OCI-LY7 (cell line): ENCODE results near the gene SPDYE3. TPM values are rescaled to one million over a fixed set of nuclear protein-coding genes. Genes with fewer than 3 reads are reported as not detected.
"Not testable (repeated sequence)": the region's sequence is repeated elsewhere in the genome, so short reads cannot be mapped to it uniquely, and the experiment has no call there.

ENCODE experiments used
- BruUV-seq: library from RNA; stranded (reverse); fragments of 400-500 nt; replicated peaks from 2 replicates; lab custom pipeline; 2021; lab: Mats Ljungman, UMichigan
- CTCF ChIA-PET: fragments of 300-600 bp; sonication (Branson Sonifier 250); formaldehyde crosslinking; loops from one replicate; lab custom pipeline; 2022; ENCODE audit warnings: antibody characterized with exemption; ENCODE audit not compliant: unreplicated experiment; lab: Charles Lee
- POLR2A ChIA-PET: fragments of 300-600 bp; sonication (Branson Sonifier 250); formaldehyde crosslinking; loops from one replicate; lab custom pipeline; 2022; ENCODE audit warnings: antibody characterized with exemption; lab: Charles Lee
- DNase-seq: peaks from one replicate; pipeline ENCODE4 v3.0.0-alpha.2; 2015; ENCODE audit warnings: low spot score
- H2AFZ ChIP-seq: fragments of 200-600 bp; sonication (generic), shearing (Covaris generic); 2 replicates; pipeline ENCODE4 v1.6.1; 2014; ENCODE audit warnings: mild to moderate bottlenecking, antibody characterized with exemption, low read length, moderate library complexity
- H3K27ac ChIP-seq: fragments of 200-600 bp; sonication (generic); 2 replicates; pipeline ENCODE4 v1.5.1; 2014; ENCODE audit warnings: mixed run types, low read depth, mild to moderate bottlenecking, moderate library complexity, low read length, inconsistent platforms; ENCODE audit not compliant: poor library complexity, severe bottlenecking
- H3K36me3 ChIP-seq: fragments of 200-600 bp; sonication (generic); 2 replicates; pipeline ENCODE4 v1.6.1; 2014; ENCODE audit warnings: mild to moderate bottlenecking, antibody characterized with exemption, low read length, moderate library complexity, mixed read lengths; ENCODE audit not compliant: insufficient read depth
- H3K4me1 ChIP-seq: fragments of 200-600 bp; sonication (generic); 2 replicates; pipeline ENCODE4 v1.5.1; 2014; ENCODE audit warnings: mild to moderate bottlenecking, low read length; ENCODE audit not compliant: insufficient read depth, poor library complexity, severe bottlenecking
- H3K4me2 ChIP-seq: fragments of 200-600 bp; sonication (generic); 2 replicates; pipeline ENCODE4 v1.6.1; 2014; ENCODE audit warnings: mild to moderate bottlenecking, low read length
- H3K4me3 ChIP-seq: fragments of 200-600 bp; sonication (generic); 2 replicates; pipeline ENCODE4 v1.5.1; 2014; ENCODE audit warnings: mild to moderate bottlenecking, low read depth, low read length; ENCODE audit not compliant: poor library complexity, severe bottlenecking
- H3K79me2 ChIP-seq: fragments of 200-600 bp; sonication (generic); 2 replicates; pipeline ENCODE4 v1.6.1; 2016; ENCODE audit warnings: low read depth, mild to moderate bottlenecking, low read length, moderate library complexity, mixed read lengths; ENCODE audit not compliant: insufficient read depth
- H3K9me2 ChIP-seq: fragments of 200-600 bp; sonication (generic); 2 replicates; pipeline ENCODE4 v1.6.1; 2016; ENCODE audit warnings: mild to moderate bottlenecking, low read length, mixed read lengths; ENCODE audit not compliant: insufficient read depth
- H3K9me3 ChIP-seq: fragments of 200-600 bp; sonication (generic); 2 replicates; pipeline ENCODE4 v1.6.1; 2014; ENCODE audit warnings: mild to moderate bottlenecking, mixed run types, low read length, mixed read lengths
- H4K20me1 ChIP-seq: fragments of 200-600 bp; sonication (generic); 2 replicates; pipeline ENCODE4 v1.6.1; 2014; ENCODE audit warnings: mild to moderate bottlenecking, antibody characterized with exemption, low read length, moderate library complexity, mixed read lengths; ENCODE audit not compliant: insufficient read depth
- EZH2phosphoT487 ChIP-seq: fragments of 200-600 bp; sonication (generic); IDR thresholded peaks from 2 replicates; pipeline ENCODE4 v1.6.1; 2018; ENCODE audit warnings: low read depth, borderline replicate concordance, mild to moderate bottlenecking, mixed run types, antibody characterized with exemption, low read length, moderate library complexity, mixed read lengths
- intact Hi-C: fragments of 100-400 bp; cut with micrococcal nuclease; formaldehyde crosslinking; loops from one replicate; pipeline ENCODE4 v1.10.0; 2022; ENCODE audit not compliant: unreplicated experiment
- total RNA-seq, 2 experiments: library from RNA; depleted of rRNA in 1 of 2; stranded (reverse); fragments of >200 nt in 1 of 2; shearing (Covaris generic) in 1 of 2; gene quantifications; 2 replicates each; pipeline ENCODE4 v1.2.3, GENCODE V29; 2014 to 2022
- TF ChIP-seq, protein P1 (sequence below): fragments of 200-600 bp; sonication (generic); conservative IDR thresholded peaks from 2 replicates; pipeline ENCODE4 v1.5.1; 2014; ENCODE audit warnings: mild to moderate bottlenecking, antibody characterized with exemption, low read length, moderate library complexity, mixed read lengths

Gene SPDYE3
- total RNA-seq, 2 experiments from 2014 or later: not detected

DNA sequence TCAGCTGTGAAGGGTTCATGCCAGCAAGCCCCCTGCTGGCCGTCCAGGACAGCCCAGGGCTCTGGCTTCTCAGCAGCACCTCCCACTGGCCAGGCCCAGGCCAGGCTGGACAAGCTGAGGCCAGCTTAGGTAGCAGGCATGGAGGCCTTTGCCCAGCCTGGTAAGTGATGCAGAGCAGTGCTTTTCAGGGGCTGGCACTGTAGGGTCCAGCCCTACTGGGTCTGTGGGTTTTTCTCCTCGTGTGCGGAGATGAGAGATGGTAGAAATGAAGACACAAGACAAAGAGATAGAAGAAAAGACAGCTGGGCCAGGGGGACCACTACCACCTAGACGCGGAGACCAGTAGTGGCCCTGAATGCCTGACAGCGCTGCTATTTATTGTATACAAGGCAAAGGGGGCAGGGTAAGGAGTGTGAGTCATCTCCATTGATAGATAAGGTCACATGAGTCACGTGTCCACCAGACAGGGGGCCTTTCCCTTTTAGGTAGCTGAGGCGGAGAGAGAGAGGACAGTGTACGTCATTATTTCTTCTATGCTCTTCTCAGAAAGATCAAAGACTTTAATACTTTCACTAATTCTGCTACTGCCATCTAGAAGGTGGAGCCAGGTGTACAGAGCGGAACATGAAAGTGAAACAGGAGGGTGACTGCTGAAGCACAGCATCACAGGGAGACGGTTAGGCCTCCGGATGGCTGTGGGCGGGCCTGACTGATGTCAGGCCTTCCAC lies 37.2 kb downstream of the SPDYE3 start:
- Histone ChIP-seq H3K79me2 (peaks cover 28% of the 10 kb centered on the region; the same call in 1 of the 2 replicates), H3K4me1 (peaks cover 49% of the 10 kb centered on the region), H3K4me2 (peak overlapping the region; percentile 93), H3K4me3 (peak overlapping the region; percentile 57), H3K36me3 (peaks cover 73% of the 10 kb centered on the region), H3K27ac (peak overlapping the region; percentile 89)
- intact Hi-C loops: loop anchor here (10.0 kb wide), 1 partner anchor 210 kb away; no protein-coding TSS in a partner anchor
- H4K20me1 ChIP-seq, H2AFZ ChIP-seq, BruUV-seq, H3K9me2 ChIP-seq, POLR2A ChIA-PET, H3K9me3 ChIP-seq: not testable (repeated sequence)
- peak; percentile 95 for DNase-seq
- CTCF ChIA-PET: interaction anchor here (0.5 to 1.3 kb wide), 2 partner anchors 75 to 243 kb away, joined by 3 read pairs; partner anchors contain the start of gene AP4M1
- TF ChIP-seq, protein P1, sequence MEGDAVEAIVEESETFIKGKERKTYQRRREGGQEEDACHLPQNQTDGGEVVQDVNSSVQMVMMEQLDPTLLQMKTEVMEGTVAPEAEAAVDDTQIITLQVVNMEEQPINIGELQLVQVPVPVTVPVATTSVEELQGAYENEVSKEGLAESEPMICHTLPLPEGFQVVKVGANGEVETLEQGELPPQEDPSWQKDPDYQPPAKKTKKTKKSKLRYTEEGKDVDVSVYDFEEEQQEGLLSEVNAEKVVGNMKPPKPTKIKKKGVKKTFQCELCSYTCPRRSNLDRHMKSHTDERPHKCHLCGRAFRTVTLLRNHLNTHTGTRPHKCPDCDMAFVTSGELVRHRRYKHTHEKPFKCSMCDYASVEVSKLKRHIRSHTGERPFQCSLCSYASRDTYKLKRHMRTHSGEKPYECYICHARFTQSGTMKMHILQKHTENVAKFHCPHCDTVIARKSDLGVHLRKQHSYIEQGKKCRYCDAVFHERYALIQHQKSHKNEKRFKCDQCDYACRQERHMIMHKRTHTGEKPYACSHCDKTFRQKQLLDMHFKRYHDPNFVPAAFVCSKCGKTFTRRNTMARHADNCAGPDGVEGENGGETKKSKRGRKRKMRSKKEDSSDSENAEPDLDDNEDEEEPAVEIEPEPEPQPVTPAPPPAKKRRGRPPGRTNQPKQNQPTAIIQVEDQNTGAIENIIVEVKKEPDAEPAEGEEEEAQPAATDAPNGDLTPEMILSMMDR: peak; percentile 80

DNA sequence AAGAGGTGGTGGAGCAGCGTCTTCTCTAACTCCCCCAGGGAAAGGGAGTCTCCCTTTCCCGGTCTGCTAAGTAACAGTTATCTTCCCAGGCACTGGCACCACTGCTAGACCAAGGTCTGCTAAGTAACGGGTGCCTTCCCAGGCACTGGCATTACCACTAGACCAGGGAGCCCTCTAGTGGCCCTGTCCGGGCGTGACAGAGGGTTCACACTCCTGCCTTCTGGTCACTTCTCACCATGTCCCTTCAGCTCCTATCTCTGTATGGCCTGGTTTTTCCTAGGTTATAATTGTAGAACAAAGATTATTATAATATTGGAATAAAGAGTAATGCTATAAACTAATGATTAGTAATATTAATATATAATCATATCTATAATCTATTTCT lies 37.8 kb downstream of the SPDYE3 start:
- H2AFZ ChIP-seq, BruUV-seq, H3K9me3 ChIP-seq, H3K9me2 ChIP-seq, POLR2A ChIA-PET, H4K20me1 ChIP-seq, H3K4me3 ChIP-seq: not testable (repeated sequence)
- H3K79me2 ChIP-seq: peaks cover 28% of the 10 kb centered on the region; the same call in 1 of the 2 replicates
- peak; percentile 60 for DNase-seq
- H3K36me3 ChIP-seq: peaks cover 78% of the 10 kb centered on the region
- H3K4me2 ChIP-seq: peak overlapping the region; percentile 32; the same call in 1 of the 2 replicates
- peak overlapping the region; percentile 89 for H3K27ac ChIP-seq
- peaks cover 49% of the 10 kb centered on the region for H3K4me1 ChIP-seq
- intact Hi-C loops: loop anchor here (10.0 kb wide), 1 partner anchor 210 kb away; no protein-coding TSS in a partner anchor
- TF ChIP-seq, protein P1: peak; percentile 51
- CTCF ChIA-PET: interaction anchor here (1.3 kb wide), 1 partner anchor 244 kb away, joined by 3 read pairs; the partner anchor contains the start of gene AP4M1

DNA sequence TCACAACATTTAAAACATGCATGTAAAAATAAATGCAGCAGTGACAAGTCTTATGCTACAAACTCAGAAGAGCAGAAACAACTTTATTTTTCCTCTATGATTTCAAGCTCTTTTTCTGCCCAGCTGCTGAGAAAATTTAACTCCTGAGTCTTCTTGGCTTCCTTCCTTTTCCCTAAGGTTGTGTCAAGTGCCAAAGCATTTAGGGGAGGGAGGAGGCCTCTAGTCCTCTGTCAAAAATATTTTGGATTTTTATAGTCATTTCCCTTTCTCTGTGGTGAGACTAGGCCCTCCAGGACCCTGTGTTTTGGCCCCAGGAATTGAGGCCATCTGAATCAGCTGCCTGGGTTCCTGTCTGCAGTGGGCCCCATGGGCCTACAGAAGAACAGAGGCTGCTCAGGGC lies 39.4 kb downstream of the SPDYE3 start:
- peaks cover 83% of the 10 kb centered on the region for H3K36me3 ChIP-seq
- H3K4me1 ChIP-seq: peaks cover 35% of the 10 kb centered on the region
- H3K4me3 ChIP-seq: no peak overlapping the region
- H3K9me2 ChIP-seq: no peaks in the 10 kb centered on the region
- POLR2A ChIA-PET: interaction anchor here (1.0 to 1.5 kb wide), 2 partner anchors 18 to 239 kb away, joined by 3 to 4 read pairs; partner anchors contain the start of genes FBXO24 and LRCH4
- DNase-seq: no peak
- TF ChIP-seq EZH2phosphoT487: no peak
- TF ChIP-seq, protein P1: no peak
- H3K27ac ChIP-seq: no peak overlapping the region
- BruUV-seq: no TSS peak
- intact Hi-C loops: loop anchor here (10.0 kb wide), 1 partner anchor 212 kb away; no protein-coding TSS in a partner anchor
- H3K9me3 ChIP-seq: no peaks in the 10 kb centered on the region
- CTCF ChIA-PET: no interaction called here
- no peak overlapping the region for H3K4me2 ChIP-seq
- H4K20me1 ChIP-seq: peaks cover 8% of the 10 kb centered on the region; the same call in 1 of the 2 replicates
- H2AFZ ChIP-seq: no peak overlapping the region
- peaks cover 27% of the 10 kb centered on the region; the same call in 1 of the 2 replicates for H3K79me2 ChIP-seq
